Cardiac septum (tissue), 1 donor: ENCODE measurements around the gene CD99. TPM values are rescaled to one million over a fixed set of nuclear protein-coding genes. Genes with fewer than 3 reads are reported as not detected.
A peak's percentile ranks its signal among the peaks of the same experiment; 100 is the strongest.
"Not testable (repeated sequence)": the region's sequence is repeated elsewhere in the genome, so short reads cannot be mapped to it uniquely, and the experiment has no call there.

Experiments used
- DNase-seq: peaks from one replicate; pipeline ENCODE4 v3.0.0-alpha.2; 2020; ENCODE audit warnings: low spot score
- intact Hi-C: fragments of 100-400 bp; cut with DNase I; formaldehyde crosslinking; loops from one replicate; pipeline ENCODE4 v1.14.0; 2022
- total RNA-seq: library from RNA; stranded (reverse); fragmentation: NEBNext Ultra II Directional; extraction: Animal tissue kit (Norgen Biotek cat#: 25700); gene quantifications from one replicate; pipeline ENCODE4 v1.2.1, GENCODE V29; 2021
- donor health status: DM: no; HTN: no; CAD: no.

The CD99 gene
- total RNA-seq, 1 donor from 2014 or later = 327 TPM

DNA sequence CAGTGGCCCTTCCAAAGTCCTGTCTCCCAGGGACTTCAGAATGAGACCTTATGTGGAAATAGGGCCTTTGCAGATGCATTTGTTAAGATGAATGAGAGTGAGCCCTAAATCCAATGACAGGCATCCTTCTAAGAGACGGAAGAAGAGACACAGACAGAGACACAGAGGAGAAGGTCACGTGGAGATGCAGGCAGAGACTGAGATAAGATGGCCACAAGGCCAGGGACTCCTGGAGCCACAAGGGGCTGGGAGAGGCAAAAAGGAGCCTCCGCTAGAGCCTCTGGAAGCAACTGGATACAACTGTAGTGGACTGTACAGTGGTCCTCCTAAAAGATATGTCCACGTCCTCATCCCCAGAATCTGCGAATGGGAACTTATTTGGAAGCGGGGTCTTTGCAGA is 19.0 kb upstream of the CD99 start:
- no peak for DNase-seq
- intact Hi-C loops = no loop called here

DNA sequence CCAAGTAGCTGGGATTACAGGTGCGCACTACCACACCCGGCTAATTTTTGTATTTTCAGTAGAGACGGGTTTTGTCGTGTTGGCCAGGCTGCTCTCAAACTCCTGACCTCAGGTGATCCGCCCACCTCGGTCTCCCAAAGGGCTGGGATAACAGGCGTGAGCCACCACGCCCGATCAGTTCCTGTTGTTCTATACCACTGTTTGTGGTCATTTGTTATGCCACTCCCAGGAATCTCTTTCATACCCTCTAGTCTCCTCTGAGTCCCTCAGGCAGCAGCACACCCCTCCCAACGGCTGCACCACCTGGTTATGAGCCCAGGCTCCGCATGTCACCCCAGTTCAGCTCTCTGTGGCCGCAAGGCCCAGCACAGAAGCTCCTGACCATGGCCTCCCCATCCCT is 17.5 kb upstream of the CD99 start:
- intact Hi-C loops = no loop called here
- DNase-seq = peak; percentile 51

DNA sequence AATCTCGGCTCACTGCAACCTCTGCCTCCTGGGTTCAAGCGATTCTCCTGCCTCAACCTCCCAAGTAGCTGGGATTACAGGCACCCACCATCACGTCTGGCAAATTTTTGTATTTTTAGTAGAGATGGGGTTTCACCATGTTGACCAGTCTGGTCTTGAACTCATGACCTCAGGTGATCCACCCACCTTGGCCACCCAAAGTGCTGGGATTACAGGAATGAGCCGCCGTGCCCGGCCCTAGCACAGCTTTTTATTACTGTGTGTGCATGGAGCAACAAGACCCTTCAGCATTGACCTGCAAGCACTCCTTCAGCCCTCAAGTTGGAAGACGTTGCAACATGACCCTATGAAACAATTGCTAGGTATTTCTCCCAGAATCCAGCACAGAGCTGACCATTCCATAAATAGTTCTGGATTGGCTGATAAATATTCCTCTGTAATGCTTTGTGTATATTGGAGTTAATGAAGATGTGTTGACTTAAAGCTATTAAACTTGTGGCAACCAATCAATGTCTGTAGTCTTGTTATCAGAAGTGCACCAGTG is 15.4 kb upstream of the CD99 start:
- intact Hi-C loops, DNase-seq: not testable (repeated sequence)

DNA sequence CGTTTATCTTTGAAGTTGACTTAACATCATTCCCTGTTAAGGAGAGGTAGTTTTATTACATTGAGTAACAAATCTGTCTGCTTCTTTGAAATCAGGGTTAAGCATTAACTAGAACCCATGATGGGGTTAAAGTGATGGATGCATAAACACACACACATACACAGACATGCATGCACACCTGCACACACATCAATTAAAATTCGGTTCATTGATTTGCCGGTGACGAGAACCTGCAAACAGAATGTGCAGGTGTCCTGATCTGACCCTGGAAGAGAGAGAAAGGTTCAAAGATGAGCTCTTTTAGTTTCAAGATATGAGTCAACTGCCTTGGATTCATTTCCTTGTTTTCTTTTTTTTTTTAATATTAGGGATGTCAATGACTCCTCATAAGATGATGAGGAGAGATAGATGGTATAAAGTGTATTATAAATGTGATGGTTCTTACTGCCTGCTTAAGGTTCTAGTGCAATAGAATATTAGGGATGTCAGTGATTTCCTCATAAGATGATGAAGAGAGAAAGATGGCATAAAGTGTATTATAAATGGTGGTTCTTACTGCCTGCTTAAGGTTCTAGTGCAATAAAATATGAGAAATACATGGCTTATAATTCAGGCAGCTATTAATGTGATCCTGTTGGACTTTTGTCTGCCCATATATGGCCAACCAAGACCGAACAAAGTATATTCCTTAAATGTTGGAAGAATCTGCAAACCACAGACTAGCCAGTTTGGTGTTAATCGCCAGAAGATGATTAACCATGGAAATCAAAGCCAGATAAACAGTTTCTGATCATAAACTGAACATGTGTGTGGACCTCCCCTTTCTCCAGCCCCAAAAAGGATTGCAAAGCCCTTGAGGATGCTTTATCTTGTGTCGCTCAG is 14.1 kb upstream of the CD99 start:
- intact Hi-C loops = no loop called here
- DNase-seq = no peak

DNA sequence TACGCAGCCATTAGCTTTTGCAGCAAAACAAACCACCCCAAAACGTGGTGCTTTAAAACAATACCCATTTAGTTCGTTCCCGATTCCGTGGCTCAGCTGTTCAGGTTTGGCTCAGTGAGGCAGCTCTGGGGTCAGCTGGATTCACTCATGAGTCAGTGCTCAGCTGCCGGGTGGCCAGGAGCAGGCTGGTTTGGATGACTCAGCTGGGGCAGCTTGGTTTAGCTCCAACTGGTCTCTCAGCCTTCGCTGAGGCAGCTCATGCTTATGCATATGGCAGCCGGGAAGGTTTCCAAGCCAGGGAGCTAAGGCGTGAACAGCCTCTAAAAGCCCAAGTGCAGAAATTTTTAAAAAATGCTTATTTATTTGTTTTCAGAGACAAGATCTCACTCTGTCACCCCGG is 13.3 kb upstream of the CD99 start:
- DNase-seq = peak; percentile 86
- intact Hi-C loops = no loop called here

DNA sequence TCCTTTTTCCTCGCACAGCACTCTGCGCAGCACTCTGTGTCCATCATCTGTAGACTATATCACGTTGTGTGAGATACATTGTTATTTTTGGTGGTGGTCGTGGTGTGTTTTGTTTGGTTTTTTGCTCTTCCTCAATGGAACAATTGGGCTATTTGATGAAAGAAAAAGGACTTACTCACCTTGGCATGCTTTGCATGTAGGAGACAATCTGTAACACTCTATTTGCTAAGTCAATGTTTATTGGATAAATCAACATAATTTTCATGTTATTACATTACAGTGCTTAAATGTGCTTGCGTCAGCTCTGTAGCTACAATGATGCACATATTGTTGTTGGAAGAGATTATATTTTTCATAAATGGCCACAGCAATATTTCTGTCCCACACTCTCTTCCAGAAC is 12.5 kb upstream of the CD99 start:
- no peak for DNase-seq
- intact Hi-C loops = no loop called here

DNA sequence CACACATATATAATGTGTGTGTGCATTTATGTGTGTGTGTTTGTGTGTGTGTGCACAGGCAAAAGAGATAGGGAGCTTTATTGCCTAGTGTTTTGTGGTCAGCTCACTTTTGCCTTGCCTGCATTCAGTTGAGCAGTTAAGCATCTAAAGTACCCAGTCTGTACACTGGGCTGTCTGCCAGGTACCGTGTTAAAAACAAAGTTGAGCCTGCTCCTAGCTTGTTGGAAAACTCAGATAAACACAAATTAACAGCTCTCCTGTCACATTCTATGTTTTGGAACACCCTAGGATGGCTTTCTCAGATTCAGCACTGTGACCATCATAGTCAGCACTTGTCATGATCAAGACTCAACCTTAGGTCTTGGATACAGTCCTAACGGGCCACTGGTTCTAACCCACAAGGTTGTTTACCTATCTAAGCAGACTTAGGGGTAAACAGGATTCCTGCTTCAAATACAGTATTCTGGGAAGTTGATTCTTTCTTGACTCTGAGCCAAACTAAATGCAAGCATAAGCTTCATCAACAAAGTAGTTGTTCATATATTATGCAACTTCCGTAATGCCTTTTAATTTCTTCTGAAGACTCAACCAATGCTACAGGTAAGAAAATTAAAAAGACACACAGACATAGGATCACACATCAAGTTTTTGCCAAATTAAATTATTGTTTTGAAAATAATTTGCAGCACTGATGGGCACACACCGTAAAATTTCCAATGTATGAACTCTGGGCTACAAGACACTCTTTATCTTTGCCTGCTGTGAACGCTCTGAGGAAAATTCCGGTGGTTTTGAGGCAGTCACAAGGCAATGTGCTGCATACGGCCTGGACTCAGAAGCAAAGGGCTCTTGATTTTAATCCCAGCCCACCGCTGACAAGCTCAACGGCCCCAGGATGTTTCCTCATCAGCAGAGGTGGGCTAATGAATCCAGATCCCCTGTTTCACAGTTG is 11.3 kb upstream of the CD99 start:
- intact Hi-C loops = no loop called here
- no peak for DNase-seq

DNA sequence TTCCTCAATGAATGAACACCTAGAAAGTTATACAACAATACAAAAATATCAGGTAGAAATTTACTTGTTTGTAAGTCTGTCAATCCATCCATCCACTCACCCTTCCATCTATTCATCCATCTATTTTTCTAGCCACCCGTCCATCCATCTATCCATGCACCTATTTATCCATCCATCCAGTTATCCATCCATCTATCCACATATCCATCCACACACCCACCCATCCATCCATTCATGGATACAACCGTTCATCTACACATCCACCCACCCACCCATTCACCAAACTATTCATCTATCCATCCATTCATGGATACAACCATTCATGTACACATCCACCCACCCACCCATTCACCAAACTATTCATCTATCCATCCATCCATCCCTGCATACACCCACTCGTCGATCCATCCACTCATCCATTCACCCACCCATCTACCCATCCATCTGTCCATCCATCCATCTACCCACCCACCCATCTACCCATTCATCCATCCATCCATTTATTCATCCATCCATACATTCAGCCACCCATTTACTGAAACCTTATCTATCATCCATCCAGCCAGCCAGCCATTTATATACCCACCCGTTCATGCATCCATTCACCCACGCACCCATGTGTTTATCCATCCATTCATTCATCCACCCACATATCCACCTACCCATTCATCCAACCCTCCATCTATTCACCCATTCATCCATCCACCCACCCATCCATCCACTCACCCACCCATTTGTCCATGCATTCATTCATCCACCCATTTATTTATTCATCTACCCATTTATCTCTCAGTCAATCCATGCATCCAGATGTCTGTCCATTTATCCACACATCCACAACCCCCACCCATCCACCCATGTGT is 10.4 kb upstream of the CD99 start:
- DNase-seq = no peak
- intact Hi-C loops = no loop called here

DNA sequence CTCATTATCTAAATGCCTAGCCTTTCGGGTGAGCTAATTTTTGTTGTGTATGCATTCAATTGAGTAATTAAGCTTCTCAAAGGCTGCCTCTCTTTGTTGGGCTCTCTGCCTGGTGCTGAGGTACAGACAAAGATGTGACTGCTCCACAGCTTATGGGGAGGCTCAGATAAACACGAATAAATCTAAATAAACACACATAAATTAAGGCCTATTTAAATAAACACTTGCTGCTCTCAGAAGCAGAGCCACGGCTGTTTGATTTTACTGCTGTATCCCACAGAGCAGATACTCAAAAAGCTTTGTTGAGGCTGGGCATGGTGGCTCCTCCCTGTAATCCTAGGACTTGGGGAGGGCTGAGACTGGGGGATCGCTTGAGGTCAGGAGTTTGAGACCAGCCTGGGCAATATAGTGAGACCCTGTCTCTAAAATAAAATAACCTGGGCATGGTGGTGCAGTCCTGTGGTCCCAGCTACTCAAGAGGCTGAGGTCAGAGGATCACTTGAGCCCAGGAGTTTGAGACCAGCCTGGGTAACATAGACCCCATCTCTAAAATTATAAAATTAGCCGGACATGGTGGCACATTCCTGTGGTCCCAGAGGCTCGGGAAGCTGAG is 8.4 kb upstream of the CD99 start:
- intact Hi-C loops = no loop called here

DNA sequence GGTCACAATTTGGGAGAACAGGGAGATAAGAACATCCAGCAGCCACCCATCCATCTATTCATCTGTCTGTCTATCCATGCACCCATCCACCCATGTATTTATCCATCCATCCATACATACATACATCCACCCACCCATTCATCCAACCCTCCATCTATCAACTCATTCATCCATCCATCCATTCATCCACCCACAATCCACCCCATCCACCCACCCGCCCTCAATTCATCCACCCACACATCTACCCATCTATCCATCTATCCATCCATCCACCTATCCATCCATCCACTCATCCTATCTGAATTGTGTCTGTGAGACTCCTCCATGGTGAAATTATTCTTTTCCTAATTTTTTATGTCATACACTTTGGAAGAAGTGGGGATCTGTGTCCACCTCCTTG is 6.8 kb upstream of the CD99 start:
- intact Hi-C loops = no loop called here
- no peak for DNase-seq

More for the DNA sequence above, 8.4 kb upstream of the CD99 start:
- DNase-seq = no peak

DNA sequence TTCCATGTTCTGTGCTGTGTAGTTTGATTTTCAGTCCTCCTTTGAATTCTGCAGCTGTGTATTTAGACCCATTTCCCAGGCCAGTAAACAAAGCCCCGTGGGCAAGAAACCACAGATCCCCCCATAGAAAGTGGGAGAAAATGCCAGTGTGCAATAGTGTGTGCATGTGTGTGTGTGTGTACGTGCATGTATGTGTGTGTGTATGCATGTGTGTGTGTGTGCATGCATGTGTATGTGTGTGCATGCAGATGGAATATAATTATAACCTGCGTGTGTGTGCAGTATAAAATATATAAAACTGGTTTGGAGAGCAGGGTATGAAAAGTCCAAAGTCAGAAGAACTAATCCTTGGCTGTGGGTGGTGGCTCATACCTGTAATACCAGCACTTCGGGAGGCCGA is 5.2 kb upstream of the CD99 start:
- DNase-seq = no peak

DNA sequence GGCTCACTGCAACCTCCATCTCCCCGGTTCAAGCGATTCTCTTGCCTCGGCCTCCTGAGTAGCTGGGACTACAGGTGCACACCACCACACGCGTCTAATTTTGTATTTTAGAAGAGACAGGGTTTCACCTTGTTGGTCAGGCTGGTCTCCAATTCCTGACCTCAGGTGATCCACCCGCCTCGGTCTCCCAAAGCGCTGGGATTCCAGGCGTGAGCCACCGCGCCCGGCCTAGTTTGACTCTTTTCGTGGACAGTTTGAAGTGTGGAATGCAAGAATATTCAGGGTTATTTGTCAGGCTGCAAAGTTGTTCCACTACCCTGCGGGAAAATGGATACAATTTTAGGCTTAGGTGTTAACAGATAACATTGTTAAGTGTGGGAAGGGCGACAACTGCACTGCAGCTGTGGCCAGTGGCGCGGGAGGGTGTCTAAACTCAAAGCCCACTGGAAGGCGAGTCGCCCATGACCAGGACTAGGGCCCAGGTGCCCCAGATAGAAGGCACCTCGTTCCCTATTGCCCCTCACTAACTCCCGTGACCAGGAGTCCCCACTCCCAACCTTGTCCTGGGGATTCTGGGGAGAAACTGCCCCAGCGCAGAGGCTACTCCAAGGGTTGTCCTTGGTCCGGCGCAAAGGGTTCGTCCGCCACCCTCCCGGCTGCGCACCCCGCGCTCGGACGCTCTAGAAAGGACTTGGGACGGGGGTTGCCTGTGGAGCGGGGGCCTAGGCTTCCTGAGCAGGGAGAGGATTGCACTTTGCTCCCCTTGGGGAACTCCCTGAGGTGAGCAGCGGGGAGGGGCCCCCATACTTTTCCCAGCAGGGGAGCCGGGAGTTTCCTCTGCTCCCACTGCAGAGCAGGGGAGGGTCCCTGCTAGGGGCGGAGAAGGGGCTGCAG is 1.1 kb upstream of the CD99 start:
- DNase-seq = no peak
- intact Hi-C loops = loop anchor here (10.0 kb wide), 2 partner anchors 125 to 185 kb away; partner anchors contain the start of genes DHRSX and ZBED1

More for the DNA sequence above, 5.2 kb upstream of the CD99 start:
- intact Hi-C loops = no loop called here

DNA sequence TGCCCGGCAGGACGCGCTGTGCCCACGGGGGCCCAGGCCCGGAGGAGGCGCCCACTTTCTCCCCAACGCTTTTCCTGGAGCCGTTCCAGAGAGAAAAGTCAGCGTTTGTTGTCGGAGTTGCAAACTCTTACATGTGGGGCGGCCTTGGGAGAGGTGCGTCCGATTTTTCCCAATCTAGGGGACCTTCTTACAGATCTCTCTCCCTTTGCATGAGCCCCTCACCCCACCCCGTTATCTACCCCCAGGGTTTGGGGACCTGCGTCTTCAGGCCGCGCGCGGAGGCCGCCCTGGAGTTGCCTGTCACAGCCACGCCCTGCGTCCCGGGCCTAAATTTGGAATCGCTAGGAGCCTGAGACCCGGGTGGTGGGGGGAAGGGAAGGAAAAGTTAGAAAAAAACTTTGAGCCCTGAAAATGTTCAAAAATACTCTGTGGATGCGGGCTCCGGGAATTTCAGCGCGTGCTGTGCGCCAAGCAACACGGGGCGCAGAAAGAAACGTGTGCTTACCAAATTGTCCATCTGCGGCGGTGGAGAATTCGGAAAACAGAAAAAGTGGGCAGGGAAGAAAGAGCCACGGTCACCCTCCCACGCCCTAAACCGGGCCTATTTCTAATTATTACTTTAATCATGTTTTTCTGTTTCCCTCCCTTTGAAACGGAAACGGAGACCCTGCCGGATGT is 587 bp downstream of the CD99 start:
- peak; percentile 81 for DNase-seq
- intact Hi-C loops = loop anchor here (10.0 kb wide), 2 partner anchors 123 to 187 kb away; partner anchors contain the start of genes DHRSX and ZBED1

DNA sequence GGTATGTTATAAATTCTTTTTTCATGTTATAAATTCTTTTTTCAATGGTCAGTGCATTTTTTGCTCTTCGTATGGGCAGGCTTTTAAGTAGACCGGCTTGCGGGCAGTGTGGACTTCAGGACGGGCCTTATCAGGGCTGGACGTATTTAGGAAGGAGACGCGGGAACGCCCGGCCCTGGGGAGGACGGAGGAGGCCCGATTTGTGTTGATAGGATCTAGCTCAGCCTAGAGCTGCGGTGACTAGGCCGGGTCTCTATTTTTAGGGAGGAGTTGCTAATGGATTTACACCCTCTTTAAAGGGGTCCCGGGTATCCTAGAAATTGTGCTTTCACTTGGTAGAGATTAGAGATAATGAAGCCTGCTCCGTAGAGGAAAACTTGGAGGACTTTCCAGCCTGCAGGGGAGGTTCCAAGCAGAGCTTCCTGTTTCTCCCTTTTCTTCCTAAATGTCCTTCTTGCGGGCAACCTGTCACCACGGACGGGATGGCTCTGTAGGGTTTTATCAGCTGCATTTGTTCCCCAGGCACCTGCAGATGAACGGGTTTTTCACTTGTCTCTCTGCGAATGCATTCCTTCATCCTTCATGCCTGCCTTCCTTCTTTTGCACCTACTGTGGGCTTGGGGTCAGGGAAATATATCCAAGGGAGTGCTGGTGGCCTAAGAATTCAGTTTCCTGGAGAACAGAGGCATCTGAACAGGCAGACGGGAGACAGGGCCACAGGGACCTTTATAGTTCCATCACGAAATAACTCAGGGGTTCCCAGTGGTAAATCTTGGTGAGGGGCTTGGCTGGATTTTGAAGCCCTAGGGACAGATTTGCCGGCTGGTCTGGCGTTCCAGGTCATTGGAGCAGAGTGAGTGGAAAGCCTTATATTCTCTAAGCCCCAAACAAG is 1.4 kb downstream of the CD99 start:
- intact Hi-C loops = loop anchor here (10.0 kb wide), 2 partner anchors 122 to 188 kb away; partner anchors contain the start of genes DHRSX and ZBED1
- peak; percentile 84 for DNase-seq

DNA sequence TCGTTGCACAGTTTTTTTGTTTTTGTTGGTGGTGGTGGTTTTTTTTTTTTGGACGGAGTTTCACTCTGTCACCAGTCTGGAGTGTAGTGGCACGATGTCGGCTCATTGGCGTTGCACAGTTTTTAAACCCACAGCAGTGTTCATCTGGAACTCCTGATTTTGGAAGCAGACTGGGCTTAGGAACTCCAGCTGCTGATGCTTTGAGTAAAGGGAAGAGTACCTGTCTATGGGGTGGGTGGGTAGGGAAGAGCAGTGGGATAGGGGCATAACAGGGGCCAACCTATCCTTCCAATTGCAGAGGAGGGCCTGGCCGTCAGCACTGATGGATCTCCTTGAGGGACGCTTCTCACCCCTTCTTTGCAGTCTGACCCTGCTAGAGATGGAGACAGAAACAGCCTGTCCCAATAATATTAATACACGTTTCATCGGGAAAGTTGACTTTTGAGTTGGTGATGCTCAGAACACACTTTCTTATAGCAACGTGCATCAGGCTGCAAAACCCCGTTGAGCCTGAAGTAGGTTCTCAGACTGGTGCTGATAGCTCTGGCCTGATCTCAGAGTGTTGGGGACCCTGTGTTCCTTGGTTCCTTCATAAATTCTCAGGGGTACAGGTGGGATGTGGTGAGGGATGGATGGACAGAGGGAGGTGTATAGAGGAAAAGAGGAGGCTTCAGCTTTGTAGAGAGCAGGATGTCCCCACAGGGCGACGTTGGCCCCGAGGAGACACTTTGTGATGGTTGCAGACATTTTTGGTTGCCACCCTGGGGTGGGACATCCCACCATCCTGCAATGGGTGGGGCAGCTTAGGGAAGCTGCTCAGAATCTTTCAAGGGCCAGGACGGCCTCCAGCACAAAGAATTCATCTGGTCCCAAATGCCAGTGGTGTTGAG is 2.3 kb downstream of the CD99 start:
- intact Hi-C loops = loop anchor here (10.0 kb wide), 2 partner anchors 121 to 189 kb away; partner anchors contain the start of genes DHRSX and ZBED1

More for the DNA sequence above, 2.3 kb downstream of the CD99 start:
- no peak for DNase-seq
